PC-3 (cell line): ENCODE measurements around the gene UPK3A.

Experiments
- EZH2 ChIP-seq: fragments of 300-600 bp; sonication (generic); IDR thresholded peaks from one replicate; pipeline ENCODE4 v1.6.1; 2017; ENCODE audit warnings: antibody characterized with exemption, mild to moderate bottlenecking, low read length; ENCODE audit not compliant: unreplicated experiment
- EZH2phosphoT487 ChIP-seq: fragments of 300-600 bp; sonication (generic); IDR thresholded peaks from 2 replicates; pipeline ENCODE4 v1.6.1; 2018; ENCODE audit warnings: mild to moderate bottlenecking, antibody characterized with exemption, low read length, borderline replicate concordance
- TF ChIP-seq, protein P1 (sequence below): fragments of 300-600 bp; sonication (generic); conservative IDR thresholded peaks from 2 replicates; pipeline ENCODE4 v1.5.1; 2017; ENCODE audit warnings: antibody characterized with exemption, low read depth, mild to moderate bottlenecking, low read length

DNA sequence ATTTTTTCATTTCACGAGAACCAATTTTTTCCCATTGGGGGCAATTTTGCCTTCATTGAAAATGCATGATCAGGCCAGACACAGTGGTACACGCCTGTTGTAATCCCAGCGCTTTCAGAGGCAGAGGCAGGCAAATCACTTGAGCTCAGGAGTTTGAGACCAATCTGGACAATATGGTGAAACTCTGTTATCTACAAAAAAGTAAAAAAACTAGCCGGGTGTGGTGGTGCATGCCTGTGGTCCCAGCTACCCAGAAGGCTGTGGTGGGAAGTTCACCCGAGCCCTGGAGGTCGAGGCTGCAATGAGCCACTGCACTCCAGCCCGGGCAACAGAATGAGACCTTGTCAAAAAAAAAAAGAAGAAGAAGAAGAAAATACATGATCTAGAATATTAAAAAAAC is 19.2 kb upstream of the UPK3A start:
- TF ChIP-seq, protein P1, sequence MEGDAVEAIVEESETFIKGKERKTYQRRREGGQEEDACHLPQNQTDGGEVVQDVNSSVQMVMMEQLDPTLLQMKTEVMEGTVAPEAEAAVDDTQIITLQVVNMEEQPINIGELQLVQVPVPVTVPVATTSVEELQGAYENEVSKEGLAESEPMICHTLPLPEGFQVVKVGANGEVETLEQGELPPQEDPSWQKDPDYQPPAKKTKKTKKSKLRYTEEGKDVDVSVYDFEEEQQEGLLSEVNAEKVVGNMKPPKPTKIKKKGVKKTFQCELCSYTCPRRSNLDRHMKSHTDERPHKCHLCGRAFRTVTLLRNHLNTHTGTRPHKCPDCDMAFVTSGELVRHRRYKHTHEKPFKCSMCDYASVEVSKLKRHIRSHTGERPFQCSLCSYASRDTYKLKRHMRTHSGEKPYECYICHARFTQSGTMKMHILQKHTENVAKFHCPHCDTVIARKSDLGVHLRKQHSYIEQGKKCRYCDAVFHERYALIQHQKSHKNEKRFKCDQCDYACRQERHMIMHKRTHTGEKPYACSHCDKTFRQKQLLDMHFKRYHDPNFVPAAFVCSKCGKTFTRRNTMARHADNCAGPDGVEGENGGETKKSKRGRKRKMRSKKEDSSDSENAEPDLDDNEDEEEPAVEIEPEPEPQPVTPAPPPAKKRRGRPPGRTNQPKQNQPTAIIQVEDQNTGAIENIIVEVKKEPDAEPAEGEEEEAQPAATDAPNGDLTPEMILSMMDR = no peak
- no peak for TF ChIP-seq EZH2
- no peak for TF ChIP-seq EZH2phosphoT487
